ENCODE data around the gene RPS15.
A peak's percentile ranks its signal among the peaks of the same experiment; 100 is the strongest.

Gene RPS15

GRCh38 chr19:1438035-1438932, at the start of gene RPS15:
RPS15 (plus strand) TSS chr19:1438396; CDS start chr19:1438426, 30 bp downstream.
- DNase-seq (ENCODE audit: low read depth) = peak; percentile 80
- peak within 1 kb of the TSS; percentile 92 for H3K4me3 ChIP-seq (ENCODE audit: control insufficient read depth, low read depth, low read length)
- peak; percentile 94 for TF ChIP-seq CTCF (IDR thresholded peaks at IDR 0.05; ENCODE audit: control insufficient read depth, insufficient read depth, low read depth, low read length, missing control alignments)

- H3K4me3 ChIP-seq (ENCODE audit: control insufficient read depth, low read depth, low read length) = no peak overlapping the region
- DNase-seq (ENCODE audit: low read depth) = no peak
- TF ChIP-seq CTCF (IDR thresholded peaks at IDR 0.05; ENCODE audit: control insufficient read depth, insufficient read depth, low read depth, low read length, missing control alignments) = no peak
Observed at GRCh38 chr19:1388637-1389026, 49.6 kb upstream of the RPS15 start.

- no peak overlapping the region for H3K4me3 ChIP-seq (ENCODE audit: control insufficient read depth, low read depth, low read length)
- TF ChIP-seq CTCF (IDR thresholded peaks at IDR 0.05; ENCODE audit: control insufficient read depth, insufficient read depth, low read depth, low read length, missing control alignments) = no peak
- DNase-seq (ENCODE audit: low read depth) = no peak
Observed at GRCh38 chr19:1389033-1389940, 48.9 kb upstream of the RPS15 start.

- no peak for DNase-seq (ENCODE audit: low read depth)
- TF ChIP-seq CTCF (IDR thresholded peaks at IDR 0.05; ENCODE audit: control insufficient read depth, insufficient read depth, low read depth, low read length, missing control alignments) = no peak
- no peak overlapping the region for H3K4me3 ChIP-seq (ENCODE audit: control insufficient read depth, low read depth, low read length)
Observed at GRCh38 chr19:1390890-1391423, 47.2 kb upstream of the RPS15 start.

GRCh38 chr19:1392407-1392806, 45.8 kb upstream of the RPS15 start:
- no peak overlapping the region for H3K4me3 ChIP-seq (ENCODE audit: control insufficient read depth, low read depth, low read length)
- DNase-seq (ENCODE audit: low read depth) = no peak
- no peak for TF ChIP-seq CTCF (IDR thresholded peaks at IDR 0.05; ENCODE audit: control insufficient read depth, insufficient read depth, low read depth, low read length, missing control alignments)

GRCh38 chr19:1392939-1393530, 45.2 kb upstream of the RPS15 start:
- DNase-seq (ENCODE audit: low read depth) = no peak
- H3K4me3 ChIP-seq (ENCODE audit: control insufficient read depth, low read depth, low read length) = no peak overlapping the region
- no peak for TF ChIP-seq CTCF (IDR thresholded peaks at IDR 0.05; ENCODE audit: control insufficient read depth, insufficient read depth, low read depth, low read length, missing control alignments)
